ENCODE measurements around the gene CYP27C1. TPM values are rescaled to one million over a fixed set of nuclear protein-coding genes. Genes with fewer than 3 reads are reported as not detected.

Gene CYP27C1
- total RNA-seq, 1 donor from 2014 or later = not detected

DNA sequence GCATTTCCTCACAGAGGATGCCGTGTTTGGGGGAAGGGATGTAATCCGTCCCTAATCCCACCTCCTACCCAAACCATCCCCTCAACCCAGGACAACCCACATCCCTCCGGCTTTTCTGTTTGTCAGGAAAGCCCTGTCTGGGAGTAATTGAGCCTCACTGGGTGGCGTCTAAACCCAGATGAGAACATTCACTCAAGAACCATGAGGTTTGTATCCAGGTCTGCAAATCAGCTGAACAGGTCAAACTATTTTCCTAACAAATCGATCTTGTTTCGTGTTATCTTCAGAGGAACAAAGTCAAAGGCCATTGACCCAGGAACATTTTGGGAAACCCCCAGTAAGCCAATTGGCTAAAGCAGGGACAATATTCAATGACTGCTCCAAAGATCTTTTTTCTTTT, 25.7 kb downstream of the CYP27C1 start:
- H3K27me3 Mint-ChIP-seq = peaks cover 2% of the 10 kb centered on the region
- H3K27ac Mint-ChIP-seq = no peak overlapping the region
- no peak overlapping the region for H3K4me3 Mint-ChIP-seq
- no peaks in the 10 kb centered on the region for H3K36me3 Mint-ChIP-seq (ENCODE audit: low read depth)
- peaks cover 3% of the 10 kb centered on the region for H3K9me3 Mint-ChIP-seq
- TF ChIP-seq, protein P1, sequence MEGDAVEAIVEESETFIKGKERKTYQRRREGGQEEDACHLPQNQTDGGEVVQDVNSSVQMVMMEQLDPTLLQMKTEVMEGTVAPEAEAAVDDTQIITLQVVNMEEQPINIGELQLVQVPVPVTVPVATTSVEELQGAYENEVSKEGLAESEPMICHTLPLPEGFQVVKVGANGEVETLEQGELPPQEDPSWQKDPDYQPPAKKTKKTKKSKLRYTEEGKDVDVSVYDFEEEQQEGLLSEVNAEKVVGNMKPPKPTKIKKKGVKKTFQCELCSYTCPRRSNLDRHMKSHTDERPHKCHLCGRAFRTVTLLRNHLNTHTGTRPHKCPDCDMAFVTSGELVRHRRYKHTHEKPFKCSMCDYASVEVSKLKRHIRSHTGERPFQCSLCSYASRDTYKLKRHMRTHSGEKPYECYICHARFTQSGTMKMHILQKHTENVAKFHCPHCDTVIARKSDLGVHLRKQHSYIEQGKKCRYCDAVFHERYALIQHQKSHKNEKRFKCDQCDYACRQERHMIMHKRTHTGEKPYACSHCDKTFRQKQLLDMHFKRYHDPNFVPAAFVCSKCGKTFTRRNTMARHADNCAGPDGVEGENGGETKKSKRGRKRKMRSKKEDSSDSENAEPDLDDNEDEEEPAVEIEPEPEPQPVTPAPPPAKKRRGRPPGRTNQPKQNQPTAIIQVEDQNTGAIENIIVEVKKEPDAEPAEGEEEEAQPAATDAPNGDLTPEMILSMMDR (IDR thresholded peaks at IDR 0.05) = no peak
- POLR2A ChIA-PET = no interaction called here
- CTCF ChIA-PET = interaction anchor here (1.6 kb wide), 1 partner anchor 285 kb away, joined by 4 read pairs; no protein-coding TSS in a partner anchor
- ATAC-seq (ENCODE audit: low read depth) = no peak
- no peak for DNase-seq
- intact Hi-C loops (cut with micrococcal nuclease) = no loop called here
- H3K4me1 Mint-ChIP-seq = peaks cover 5% of the 10 kb centered on the region

DNA sequence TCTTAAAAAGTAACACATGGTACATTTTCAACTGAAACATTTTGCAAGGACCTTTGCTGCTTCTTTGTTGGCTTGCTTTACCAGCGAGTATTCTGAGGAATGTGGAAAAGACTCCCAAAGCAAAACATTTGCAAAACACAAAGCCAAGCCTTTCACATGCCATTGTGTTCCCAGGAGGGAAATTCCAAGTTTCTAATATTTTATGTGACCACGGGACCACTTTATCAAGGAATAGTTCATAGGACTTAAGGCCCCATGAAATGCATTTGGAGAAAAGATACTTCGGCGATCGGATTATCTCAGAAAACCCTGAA, 26.2 kb downstream of the CYP27C1 start:
- Mint-ChIP-seq H3K27ac (no peak overlapping the region), H3K4me3 (no peak overlapping the region), H3K36me3 (ENCODE audit: low read depth) (no peaks in the 10 kb centered on the region), H3K9me3 (peaks cover 6% of the 10 kb centered on the region), H3K27me3 (peaks cover 5% of the 10 kb centered on the region), H3K4me1 (peaks cover 5% of the 10 kb centered on the region)
- CTCF ChIA-PET = no interaction called here
- intact Hi-C loops (cut with micrococcal nuclease) = no loop called here
- DNase-seq (no peak), ATAC-seq (ENCODE audit: low read depth) (no peak)
- POLR2A ChIA-PET = no interaction called here
- TF ChIP-seq, protein P1 (IDR thresholded peaks at IDR 0.05) = no peak

DNA sequence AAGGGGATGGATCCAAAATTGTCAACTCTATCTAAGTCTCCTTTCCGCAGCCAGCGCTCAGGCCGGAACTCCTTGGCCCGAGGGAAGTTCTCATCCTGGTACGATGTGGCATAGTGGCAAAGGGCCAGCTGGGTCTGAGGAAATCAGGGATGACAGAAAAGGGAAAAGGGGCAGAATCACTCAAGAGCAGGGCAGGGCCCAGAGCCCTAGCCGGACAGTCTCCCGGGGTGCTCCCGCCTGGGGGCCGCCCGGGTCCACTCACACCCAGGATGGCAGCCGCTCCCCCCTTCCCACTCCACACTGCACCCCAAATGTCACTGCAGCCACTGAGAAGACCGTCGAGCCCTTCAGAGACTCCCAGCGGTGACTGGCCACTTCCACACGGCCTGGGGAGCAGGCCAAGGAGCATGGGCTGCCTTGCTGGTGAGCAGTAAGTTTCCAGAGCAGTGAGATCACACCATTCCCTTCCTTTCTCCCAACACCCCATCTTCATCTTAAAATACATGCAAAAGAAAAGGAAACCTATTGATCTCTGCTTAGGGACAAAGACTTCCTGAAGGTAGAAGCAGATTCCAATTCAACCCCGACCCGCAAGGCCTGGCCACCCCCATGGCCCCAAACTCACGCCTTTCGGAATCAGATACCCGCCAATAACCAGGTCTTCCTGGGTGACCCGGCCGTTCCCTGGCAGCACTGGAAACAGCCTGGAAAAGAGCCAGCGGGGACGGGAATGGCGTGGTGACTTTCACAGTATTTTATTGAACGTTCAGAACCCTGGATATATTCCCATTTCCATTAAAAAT, 26.7 kb downstream of the CYP27C1 start:
- Mint-ChIP-seq H3K27ac (no peak overlapping the region), H3K9me3 (peaks cover 6% of the 10 kb centered on the region), H3K4me3 (no peak overlapping the region), H3K4me1 (peaks cover 5% of the 10 kb centered on the region), H3K36me3 (ENCODE audit: low read depth) (no peaks in the 10 kb centered on the region), H3K27me3 (peaks cover 10% of the 10 kb centered on the region)
- TF ChIP-seq, protein P1 (IDR thresholded peaks at IDR 0.05) = no peak
- ATAC-seq (ENCODE audit: low read depth) (no peak), DNase-seq (no peak)
- intact Hi-C loops (cut with micrococcal nuclease) = no loop called here
- POLR2A ChIA-PET = no interaction called here
- CTCF ChIA-PET = no interaction called here

DNA sequence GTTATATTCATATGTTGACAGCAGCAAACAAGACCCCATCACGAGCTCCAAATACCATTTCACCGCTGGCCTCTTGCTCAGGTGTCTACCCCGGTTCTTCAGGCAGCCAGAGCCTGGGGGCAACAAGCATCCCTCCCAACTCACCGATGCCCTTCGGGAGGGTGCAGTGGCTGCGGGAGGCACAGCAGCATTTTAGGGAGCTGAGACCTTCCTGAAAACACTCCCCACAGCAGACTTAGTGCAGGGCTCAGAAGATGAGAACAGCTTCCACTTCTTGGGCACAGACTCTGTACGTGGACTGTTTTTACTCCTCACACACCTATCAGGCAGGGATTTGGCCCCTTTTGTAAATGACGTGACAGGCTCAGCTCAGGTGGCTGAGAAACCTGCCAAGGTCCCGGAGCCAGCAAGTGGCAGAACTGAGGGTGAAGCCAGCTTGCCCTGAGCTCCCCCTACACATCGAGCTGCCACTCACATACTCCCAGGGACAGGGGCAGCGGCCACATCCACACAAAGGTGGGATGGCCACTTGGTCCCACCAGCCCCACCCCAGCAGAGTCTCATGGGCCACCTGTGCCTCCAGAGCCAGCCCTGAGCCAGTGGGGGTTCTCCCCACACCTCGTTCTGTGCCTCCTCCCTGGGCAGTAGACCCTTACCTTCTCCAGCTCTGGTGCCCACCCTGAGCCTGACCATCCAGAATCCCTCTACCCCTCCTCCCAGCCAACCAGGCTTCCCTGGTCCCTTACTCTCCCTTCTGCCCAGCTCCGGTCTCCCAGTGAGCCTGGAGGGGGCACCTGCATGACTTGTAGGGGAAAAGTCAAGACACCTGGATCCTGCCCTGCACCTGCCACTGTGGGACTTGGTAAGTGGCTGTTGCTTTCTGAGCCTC, 28.5 kb downstream of the CYP27C1 start:
- intact Hi-C loops (cut with micrococcal nuclease) = no loop called here
- TF ChIP-seq, protein P1 (IDR thresholded peaks at IDR 0.05) = no peak
- Mint-ChIP-seq H3K27me3 (peaks cover 25% of the 10 kb centered on the region), H3K4me3 (no peak overlapping the region), H3K9me3 (peaks cover 6% of the 10 kb centered on the region), H3K4me1 (no peaks in the 10 kb centered on the region), H3K27ac (no peak overlapping the region), H3K36me3 (ENCODE audit: low read depth) (no peaks in the 10 kb centered on the region)
- ATAC-seq (ENCODE audit: low read depth) (no peak), DNase-seq (no peak)
- POLR2A ChIA-PET = no interaction called here
- CTCF ChIA-PET = no interaction called here

DNA sequence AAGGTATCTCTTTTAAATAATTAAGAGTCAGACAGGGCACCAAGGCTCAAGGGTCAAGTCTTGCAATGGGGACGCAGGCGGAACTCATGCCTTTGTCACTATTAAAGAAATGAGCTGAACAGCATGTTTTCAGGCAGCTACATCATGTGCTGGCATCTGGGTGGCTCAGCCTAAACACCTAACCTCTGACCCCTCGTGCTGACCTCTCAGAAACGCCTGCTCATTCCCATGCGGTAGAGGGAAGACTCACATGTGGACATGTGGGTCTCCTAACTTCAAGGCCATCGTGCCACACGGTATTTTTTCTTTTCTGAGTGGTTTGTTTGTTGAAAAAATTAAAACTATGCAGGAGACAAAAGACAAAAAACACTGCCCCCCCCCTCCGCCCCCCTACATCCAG, 31.3 kb downstream of the CYP27C1 start:
- no peak overlapping the region for H3K27ac Mint-ChIP-seq
- intact Hi-C loops (cut with micrococcal nuclease) = no loop called here

More for the DNA sequence above, 31.3 kb downstream of the CYP27C1 start:
- peaks cover 35% of the 10 kb centered on the region for H3K27me3 Mint-ChIP-seq
- ATAC-seq (ENCODE audit: low read depth) (no peak), DNase-seq (no peak)
- no peaks in the 10 kb centered on the region for H3K36me3 Mint-ChIP-seq (ENCODE audit: low read depth)
- POLR2A ChIA-PET = no interaction called here
- no peaks in the 10 kb centered on the region for H3K4me1 Mint-ChIP-seq
- CTCF ChIA-PET = no interaction called here
- TF ChIP-seq, protein P1 (IDR thresholded peaks at IDR 0.05) = no peak
- no peak overlapping the region for H3K4me3 Mint-ChIP-seq
- peaks cover 6% of the 10 kb centered on the region for H3K9me3 Mint-ChIP-seq
